GM19467 (cell line): Measurements from ENCODE around the gene REEP1.

Experiments
- ATAC-seq: cut with Tn5 transposase; IDR thresholded peaks from one replicate; pipeline ENCODE4 v1.9.1; 2021; ENCODE audit warnings: mild to moderate bottlenecking, moderate library complexity; ENCODE audit not compliant: unreplicated experiment

Gene REEP1

GRCh38 chr2:86284987-86285386, 52.4 kb downstream of the REEP1 start:
- ATAC-seq: no peak

GRCh38 chr2:86284401-86284841, 53.0 kb downstream of the REEP1 start:
- ATAC-seq: no peak

- ATAC-seq: no peak
Observed at GRCh38 chr2:86283411-86284030, 53.9 kb downstream of the REEP1 start.

DNA sequence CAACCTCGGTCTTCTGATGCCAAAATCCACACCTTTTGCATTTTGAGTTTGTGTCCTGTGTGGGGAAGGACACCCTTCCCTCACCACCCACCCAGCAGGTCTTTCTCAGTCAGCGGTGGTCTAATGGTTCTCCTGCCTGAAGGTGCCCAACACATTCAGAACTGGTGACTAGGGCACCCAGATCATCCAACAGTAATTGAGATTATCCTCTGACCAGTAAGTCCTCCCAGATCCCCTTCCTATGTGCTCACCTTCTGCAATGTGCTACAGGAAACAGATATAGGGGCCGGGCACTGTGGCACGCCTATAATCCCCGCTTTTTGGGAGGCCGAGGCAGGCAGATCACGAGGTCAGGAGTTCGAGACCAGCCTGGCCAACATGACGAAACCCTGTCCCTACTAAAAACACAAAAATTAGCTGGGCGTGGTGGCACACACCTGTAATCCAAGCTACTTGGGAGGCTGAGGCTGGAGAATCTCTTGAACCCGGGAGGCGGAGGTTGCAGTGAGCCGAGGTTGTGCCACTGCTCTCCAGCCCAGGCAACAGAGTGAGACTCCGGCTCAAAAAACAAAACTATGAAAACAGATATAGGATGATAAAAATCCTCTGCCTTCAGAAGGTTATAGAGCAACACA, 56.2 kb downstream of the REEP1 start:
- ATAC-seq: no peak

DNA sequence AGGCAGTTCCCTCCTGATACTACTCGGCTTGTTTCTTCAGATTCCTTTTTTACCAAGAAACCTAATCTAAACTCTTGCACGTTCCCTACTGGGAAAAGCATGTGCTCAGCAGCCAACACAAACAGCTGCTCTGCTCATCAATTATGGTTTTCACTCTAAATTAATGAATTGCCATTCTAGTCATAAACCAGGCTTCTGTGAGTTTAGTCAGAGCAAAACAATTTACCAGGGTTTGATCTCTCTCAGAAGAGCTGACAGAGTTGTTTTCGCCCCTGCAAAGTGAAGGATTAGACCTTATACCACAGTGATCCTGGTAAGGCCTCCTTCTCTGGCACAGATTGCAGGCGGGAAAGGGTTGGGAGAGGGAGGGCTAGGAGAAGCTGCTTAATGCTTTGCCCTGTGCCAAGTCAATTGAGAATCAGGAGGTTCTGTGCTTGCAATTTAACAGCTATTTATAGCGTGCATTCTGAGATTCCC, 57.2 kb downstream of the REEP1 start:
- no peak for ATAC-seq

GRCh38 chr2:86275962-86276361, 61.5 kb downstream of the REEP1 start:
- ATAC-seq: no peak

- no peak for ATAC-seq
Observed at GRCh38 chr2:86275384-86275799, 62.0 kb downstream of the REEP1 start.

DNA sequence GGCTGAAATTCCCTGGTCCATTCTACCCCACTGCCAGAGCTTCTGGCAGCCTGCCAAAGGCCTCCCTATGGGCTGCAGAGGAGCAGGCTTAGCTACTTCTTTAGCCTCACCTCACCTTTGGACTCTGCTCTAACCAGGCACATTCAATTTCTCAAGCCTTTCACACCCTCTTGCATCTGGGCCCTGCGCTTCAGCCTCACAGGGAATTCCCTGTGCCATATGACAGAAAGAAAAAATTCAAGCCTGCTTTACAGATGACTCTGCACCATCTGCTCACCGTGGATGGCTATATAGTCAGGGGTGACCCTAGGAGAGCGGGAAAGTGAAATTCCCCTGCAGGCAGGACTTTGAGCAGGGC, 62.5 kb downstream of the REEP1 start:
- ATAC-seq: no peak

DNA sequence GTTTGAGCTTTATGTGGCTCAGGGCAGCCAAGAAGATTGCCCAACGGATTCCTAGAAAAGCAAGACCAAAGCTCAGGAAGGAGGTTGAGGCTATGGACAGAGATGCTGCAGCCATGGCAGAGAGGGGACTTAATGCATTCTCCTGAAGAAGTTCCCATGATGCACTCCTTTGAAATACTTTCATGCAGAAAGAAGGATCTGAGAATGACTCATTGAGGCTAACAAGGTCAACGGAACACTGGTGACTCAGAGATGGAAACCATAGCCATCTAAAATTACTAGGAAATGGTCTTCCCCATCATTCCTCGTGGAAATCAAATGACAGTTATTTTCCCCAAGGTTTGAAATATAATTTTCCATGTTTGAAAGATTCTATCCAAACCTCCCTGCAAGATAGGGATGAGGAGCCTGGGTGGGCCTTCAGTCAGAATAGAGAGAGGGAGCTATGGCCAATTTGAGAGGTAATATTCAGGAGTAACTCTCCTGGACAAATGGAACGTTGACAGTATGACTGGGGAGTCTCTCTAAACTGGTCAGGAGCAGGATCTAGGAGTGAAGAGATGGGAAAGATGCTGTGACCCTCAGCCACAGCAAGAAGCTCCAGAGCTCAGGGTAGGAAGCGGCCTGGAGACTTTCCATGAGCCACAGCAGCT, 63.0 kb downstream of the REEP1 start:
- ATAC-seq: no peak

GRCh38 chr2:86272111-86272510, 65.3 kb downstream of the REEP1 start:
- no peak for ATAC-seq

- no peak for ATAC-seq
Observed at GRCh38 chr2:86271248-86271647, 66.2 kb downstream of the REEP1 start.

DNA sequence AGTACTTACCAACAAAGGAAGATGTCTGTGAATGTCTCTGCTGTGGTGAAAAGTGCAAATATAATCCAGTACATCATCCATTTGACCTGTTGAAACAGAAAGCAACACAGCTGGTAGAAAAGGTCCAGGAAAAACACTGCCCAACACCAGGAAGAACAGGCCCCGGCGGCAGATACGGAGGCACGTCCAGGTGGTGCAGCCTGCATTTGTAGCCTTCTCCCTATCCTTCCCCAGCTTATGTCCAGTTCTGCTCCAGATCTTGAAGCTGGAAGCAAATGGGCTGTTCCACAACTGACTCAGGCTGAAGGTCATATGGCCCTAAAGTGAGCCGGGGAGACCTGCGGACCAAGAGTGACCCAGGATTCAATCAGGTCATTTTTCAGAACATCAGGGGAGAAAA, 73.5 kb downstream of the REEP1 start:
- no peak for ATAC-seq

GRCh38 chr2:86260978-86261377, 76.4 kb downstream of the REEP1 start:
- no peak for ATAC-seq

DNA sequence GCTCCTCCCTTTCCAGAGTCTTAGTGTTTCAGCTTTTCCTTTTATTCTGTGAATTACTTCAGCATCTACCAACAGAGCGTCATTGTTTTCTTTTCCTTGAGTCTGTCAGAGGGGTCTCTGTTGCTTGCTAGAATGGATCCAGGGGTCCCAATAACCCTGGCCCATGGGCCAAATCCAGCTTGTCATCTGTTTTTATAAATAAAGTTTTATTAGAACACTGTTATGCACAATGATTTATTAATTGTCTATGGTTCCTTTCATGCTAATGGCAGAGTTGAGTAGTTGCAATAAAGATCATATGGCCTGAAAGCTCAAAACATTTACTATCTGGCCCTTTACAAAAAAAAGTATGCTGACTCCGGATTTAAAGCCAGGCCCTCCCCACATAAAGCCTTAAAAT, 79.3 kb downstream of the REEP1 start:
- ATAC-seq: no peak

GRCh38 chr2:86256982-86257381, 80.4 kb downstream of the REEP1 start:
- ATAC-seq: no peak

- ATAC-seq: no peak
Observed at GRCh38 chr2:86256300-86256699, 81.1 kb downstream of the REEP1 start.

- no peak for ATAC-seq
Observed at GRCh38 chr2:86254576-86255538, 82.6 kb downstream of the REEP1 start.

- ATAC-seq: no peak
Observed at GRCh38 chr2:86253424-86253823, 84.0 kb downstream of the REEP1 start.

- no peak for ATAC-seq
Observed at GRCh38 chr2:86251840-86252266, 85.6 kb downstream of the REEP1 start.

DNA sequence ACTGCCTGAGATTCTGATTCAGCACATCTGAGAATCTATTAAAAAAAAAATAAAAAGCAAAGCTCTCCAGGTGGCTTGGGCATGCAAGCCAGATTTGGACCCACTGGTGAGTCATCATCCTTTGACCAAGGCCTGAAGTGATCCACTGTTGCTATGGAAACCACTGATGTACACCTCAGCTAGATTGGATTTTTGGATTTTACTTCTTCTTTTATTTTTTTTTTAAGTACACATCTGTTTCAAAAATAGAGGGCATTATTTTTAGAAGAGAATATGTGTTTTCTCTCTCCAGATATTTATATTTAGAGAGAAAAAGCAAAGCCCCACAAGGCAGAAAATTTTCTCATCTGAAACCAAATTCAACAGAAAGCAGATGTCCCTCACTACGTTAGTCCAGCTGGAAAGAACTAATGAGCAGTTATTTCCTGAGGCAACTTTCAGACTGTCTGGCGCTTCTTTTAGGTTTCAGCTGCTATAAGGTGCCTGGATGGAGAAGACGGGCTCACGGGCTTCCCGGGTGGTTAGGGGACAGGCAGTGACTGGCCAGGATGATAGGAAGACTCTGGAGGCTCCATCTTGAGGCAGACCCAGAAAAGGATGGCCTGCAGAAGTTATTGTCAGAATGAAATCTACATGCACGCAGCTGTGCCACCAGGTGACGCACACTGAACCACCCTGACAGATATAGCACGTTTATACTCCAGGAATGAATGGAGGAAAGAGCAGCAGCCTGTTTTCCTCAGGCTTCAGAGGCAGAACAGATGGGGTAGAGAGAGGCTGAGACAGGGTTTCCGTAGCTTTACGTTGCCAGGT, 87.6 kb downstream of the REEP1 start:
- ATAC-seq: no peak
